Loucy (cell line): Measurements from ENCODE around the gene MYH9.

Experiments
- CTCF ChIP-seq: fragments of 200-600 bp; sonication (generic); conservative IDR thresholded peaks from 2 replicates; pipeline ENCODE4 v1.5.1; 2014; ENCODE audit warnings: mild to moderate bottlenecking, antibody characterized with exemption, low read length
- EZH2phosphoT487 ChIP-seq: fragments of 200-600 bp; IDR thresholded peaks from 2 replicates; pipeline ENCODE4 v1.6.1; 2018; ENCODE audit warnings: antibody characterized with exemption, mild to moderate bottlenecking, moderate library complexity, borderline replicate concordance

DNA sequence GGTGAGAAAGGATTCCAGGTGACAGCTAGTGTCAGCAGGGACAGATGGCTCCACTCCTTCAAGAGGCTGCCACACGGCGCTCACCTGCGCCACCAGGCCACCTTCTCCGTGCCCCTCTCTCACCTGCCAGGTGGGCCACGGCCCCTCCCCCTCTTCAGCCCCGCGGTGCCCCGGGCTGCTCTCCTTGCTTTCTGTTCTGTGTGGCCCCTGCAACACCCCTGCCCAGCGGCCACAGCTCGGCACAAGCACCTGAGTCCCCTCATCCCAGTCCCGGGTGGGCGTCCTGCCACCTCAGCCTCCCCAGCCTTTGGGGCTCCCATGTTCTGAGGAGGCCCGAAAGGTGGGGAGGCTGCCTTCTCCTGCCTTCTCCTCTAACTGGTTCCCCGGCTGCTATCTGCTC lies 88.5 kb downstream of the MYH9 start:
- TF ChIP-seq CTCF = no peak
- TF ChIP-seq EZH2phosphoT487 = no peak
